ENCODE results near the gene DEGS2.

- TF ChIP-seq CTCF (conservative IDR thresholded peaks at IDR 0.05 in 1 of 2, IDR thresholded peaks at IDR 0.05 in 1 of 2; ENCODE audit: extremely low read depth in 1 of 2, insufficient read depth in 1 of 2, low read depth in 1 of 2, low read length in 2 of 2): no peak
- TF ChIP-seq EZH2 (IDR thresholded peaks at IDR 0.05; ENCODE audit: borderline replicate concordance, low read length): no peak
Measured at GRCh38 chr14:100142073-100143040, 17.1 kb downstream of the DEGS2 start.
